Chondrocyte (in vitro differentiated cells): ENCODE data around the gene RGS6. TPM values are rescaled to one million over a fixed set of nuclear protein-coding genes. Genes with fewer than 3 reads are reported as not detected.
A peak's percentile ranks its signal among the peaks of the same experiment; 100 is the strongest.

Experiments used
- DNase-seq: peaks from one replicate; pipeline ENCODE4 v3.0.0; 2021; ENCODE audit warnings: mixed read lengths, low spot score
- H3K27ac Mint-ChIP-seq: one replicate; pipeline ENCODE4 v1.8.0; 2021; ENCODE audit warnings: mild to moderate bottlenecking, moderate library complexity, mixed read lengths; ENCODE audit not compliant: unreplicated experiment
- H3K27me3 Mint-ChIP-seq: 2 replicates; pipeline ENCODE4 v1.8.0; 2021; ENCODE audit warnings: low read depth, mixed read lengths
- H3K36me3 Mint-ChIP-seq: 2 replicates; pipeline ENCODE4 v1.8.0; 2021; ENCODE audit warnings: low read depth, mixed read lengths
- H3K4me1 Mint-ChIP-seq: 2 replicates; pipeline ENCODE4 v1.8.0; 2021; ENCODE audit warnings: low read depth, mild to moderate bottlenecking, mixed read lengths
- H3K4me3 Mint-ChIP-seq: one replicate; pipeline ENCODE4 v1.8.0; 2021; ENCODE audit warnings: mild to moderate bottlenecking, moderate library complexity, mixed read lengths; ENCODE audit not compliant: unreplicated experiment
- H3K9me3 Mint-ChIP-seq: 2 replicates; pipeline ENCODE4 v1.8.0; 2021; ENCODE audit warnings: low read depth, mixed read lengths
- CTCF ChIP-seq: fragments of 200-600 bp; sonication (generic); IDR thresholded peaks from 2 replicates; pipeline ENCODE4 v1.5.0; 2021; ENCODE audit warnings: antibody characterized with exemption, mild to moderate bottlenecking, moderate library complexity
- total RNA-seq: library from RNA; stranded (reverse); gene quantifications from 3 replicates; pipeline ENCODE4 v1.2.1, GENCODE V29; 2021

RGS6 gene
- total RNA-seq, 1 donor from 2014 or later = 0.12 TPM

DNA sequence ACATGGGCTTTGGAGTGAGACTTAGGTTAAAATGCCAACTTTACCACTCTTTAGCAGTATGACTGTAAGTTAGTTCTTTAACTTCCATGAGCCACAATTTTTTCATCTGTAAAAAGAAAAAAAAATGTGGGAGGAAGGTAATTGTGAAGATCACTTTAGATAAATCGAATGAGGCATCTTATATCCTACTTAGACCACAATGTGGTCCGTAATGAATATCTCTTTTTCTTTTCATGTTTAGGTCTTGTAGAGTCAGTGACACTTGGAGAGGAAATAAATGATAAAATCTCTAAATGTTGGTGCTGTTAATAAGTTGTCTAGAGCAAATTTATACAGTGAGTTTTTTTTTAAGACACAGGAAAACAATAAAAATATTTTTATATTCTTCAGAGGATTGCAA, 34.3 kb downstream of the RGS6 start:
- H3K4me3 Mint-ChIP-seq = no peak overlapping the region
- H3K27ac Mint-ChIP-seq = no peak overlapping the region
- no peak for DNase-seq
- no peaks in the 10 kb centered on the region for H3K36me3 Mint-ChIP-seq
- H3K4me1 Mint-ChIP-seq = no peaks in the 10 kb centered on the region
- peaks cover 6% of the 10 kb centered on the region for H3K27me3 Mint-ChIP-seq
- TF ChIP-seq CTCF = no peak
- H3K9me3 Mint-ChIP-seq = peaks cover 8% of the 10 kb centered on the region

GRCh38 chr14:71967704-71968103, 35.5 kb downstream of the RGS6 start:
- Mint-ChIP-seq H3K36me3 (no peaks in the 10 kb centered on the region), H3K27ac (no peak overlapping the region), H3K27me3 (peaks cover 6% of the 10 kb centered on the region), H3K4me3 (no peak overlapping the region), H3K4me1 (no peaks in the 10 kb centered on the region), H3K9me3 (peaks cover 10% of the 10 kb centered on the region)
- no peak for TF ChIP-seq CTCF
- DNase-seq = no peak

DNA sequence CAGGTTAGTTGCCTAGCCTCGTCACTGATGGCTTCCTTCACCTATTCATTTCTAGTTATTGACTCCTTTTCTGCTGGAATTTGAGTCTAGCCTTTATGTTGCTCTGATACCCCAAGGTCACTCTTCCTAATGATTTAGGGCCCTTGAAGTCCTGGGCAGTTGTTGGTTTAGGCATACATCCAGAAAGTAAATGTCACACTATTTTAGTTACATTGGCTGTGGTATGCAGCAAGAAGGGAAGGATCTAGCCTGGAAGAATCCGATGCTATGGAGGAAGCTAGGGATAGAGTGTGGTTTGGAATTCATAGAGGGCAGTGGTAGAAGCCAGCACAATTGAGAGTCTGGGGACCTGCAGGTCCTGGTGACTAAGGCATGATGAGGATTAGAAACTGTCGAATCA, 38.0 kb downstream of the RGS6 start:
- Mint-ChIP-seq H3K9me3 (peaks cover 10% of the 10 kb centered on the region), H3K27me3 (peaks cover 5% of the 10 kb centered on the region), H3K4me1 (no peaks in the 10 kb centered on the region), H3K4me3 (no peak overlapping the region), H3K36me3 (no peaks in the 10 kb centered on the region), H3K27ac (no peak overlapping the region)
- TF ChIP-seq CTCF = no peak
- DNase-seq = no peak

- no peak overlapping the region for H3K4me3 Mint-ChIP-seq
- peaks cover 4% of the 10 kb centered on the region for H3K9me3 Mint-ChIP-seq
- no peak for TF ChIP-seq CTCF
- no peaks in the 10 kb centered on the region for H3K36me3 Mint-ChIP-seq
- no peak for DNase-seq
- peaks cover 3% of the 10 kb centered on the region for H3K27me3 Mint-ChIP-seq
- peak overlapping the region; percentile 34 for H3K27ac Mint-ChIP-seq
- peaks cover 15% of the 10 kb centered on the region for H3K4me1 Mint-ChIP-seq
These were observed 53.4 kb downstream of the RGS6 start for GRCh38 chr14:71985538-71986189.

- Mint-ChIP-seq H3K27ac (no peak overlapping the region), H3K36me3 (no peaks in the 10 kb centered on the region), H3K4me3 (no peak overlapping the region), H3K4me1 (peaks cover 15% of the 10 kb centered on the region), H3K27me3 (no peaks in the 10 kb centered on the region), H3K9me3 (peaks cover 4% of the 10 kb centered on the region)
- TF ChIP-seq CTCF = no peak
- DNase-seq = no peak
These were observed 56.2 kb downstream of the RGS6 start for GRCh38 chr14:71988476-71988875.
